ENCODE data around the gene SLC29A1.

The SLC29A1 gene

GRCh38 chr6:44253307-44254101 lies 30.1 kb downstream of the SLC29A1 start:
- H3K36me3 ChIP-seq (ENCODE audit: insufficient read depth, low read length): peaks cover 73% of the 10 kb centered on the region
- H3K27ac ChIP-seq (ENCODE audit: low read length): no peak overlapping the region
- H3K4me1 ChIP-seq (ENCODE audit: insufficient read depth, low read length): peaks cover 68% of the 10 kb centered on the region
- H3K4me3 ChIP-seq (ENCODE audit: low read depth in 1 of 2, low read length in 2 of 2): no peak overlapping the region
- ATAC-seq (ENCODE audit: insufficient read depth, low read depth): peak; percentile 50
- H3K9me3 ChIP-seq (ENCODE audit: insufficient read depth, low read length, severe bottlenecking): no peaks in the 10 kb centered on the region
- peaks cover 46% of the 10 kb centered on the region for H3K79me2 ChIP-seq (ENCODE audit: insufficient read depth, low read length)
- H3K9ac ChIP-seq (ENCODE audit: low read depth, low read length): no peak overlapping the region
- H4K20me1 ChIP-seq (ENCODE audit: insufficient read depth, low read length): peaks cover 58% of the 10 kb centered on the region
- peak overlapping the region; percentile 20; the same call in 1 of the 2 replicates for H3K4me2 ChIP-seq (ENCODE audit: insufficient read depth, low read length)
- TF ChIP-seq CTCF (IDR thresholded peaks at IDR 0.05; ENCODE audit: borderline replicate concordance, extremely low read depth, low read length, poor library complexity, severe bottlenecking) (peak; percentile 62), EZH2 (IDR thresholded peaks at IDR 0.05; ENCODE audit: borderline replicate concordance, low read depth, low read length, severe bottlenecking) (no peak)
- H3K27me3 ChIP-seq (ENCODE audit: insufficient read depth, low read length, poor library complexity): no peaks in the 10 kb centered on the region
- DNase-seq: peak; percentile 70
- H2AFZ ChIP-seq (ENCODE audit: low read depth, low read length): no peak overlapping the region

- TF ChIP-seq EZH2 (IDR thresholded peaks at IDR 0.05; ENCODE audit: borderline replicate concordance, low read depth, low read length, severe bottlenecking): no peak
- TF ChIP-seq CTCF (IDR thresholded peaks at IDR 0.05; ENCODE audit: borderline replicate concordance, extremely low read depth, low read length, poor library complexity, severe bottlenecking): no peak
- no peak overlapping the region for H3K9ac ChIP-seq (ENCODE audit: low read depth, low read length)
- H3K4me3 ChIP-seq (ENCODE audit: low read depth in 1 of 2, low read length in 2 of 2): no peak overlapping the region
- peaks cover 49% of the 10 kb centered on the region for H4K20me1 ChIP-seq (ENCODE audit: insufficient read depth, low read length)
- ATAC-seq (ENCODE audit: insufficient read depth, low read depth) (peak; percentile 3; the same call in 2 of the 3 replicates), DNase-seq (no peak)
- H3K4me1 ChIP-seq (ENCODE audit: insufficient read depth, low read length): peaks cover 58% of the 10 kb centered on the region
- H3K9me3 ChIP-seq (ENCODE audit: insufficient read depth, low read length, severe bottlenecking): no peaks in the 10 kb centered on the region
- no peak overlapping the region for H2AFZ ChIP-seq (ENCODE audit: low read depth, low read length)
- H3K27ac ChIP-seq (ENCODE audit: low read length): no peak overlapping the region
- peaks cover 37% of the 10 kb centered on the region for H3K79me2 ChIP-seq (ENCODE audit: insufficient read depth, low read length)
- peak overlapping the region; percentile 92; the same call in 1 of the 2 replicates for H3K4me2 ChIP-seq (ENCODE audit: insufficient read depth, low read length)
- no peaks in the 10 kb centered on the region for H3K27me3 ChIP-seq (ENCODE audit: insufficient read depth, low read length, poor library complexity)
- peaks cover 72% of the 10 kb centered on the region for H3K36me3 ChIP-seq (ENCODE audit: insufficient read depth, low read length)
Measured at GRCh38 chr6:44254191-44255104, 31.1 kb downstream of the SLC29A1 start.

- peak; percentile 25 for DNase-seq
- H3K27me3 ChIP-seq (ENCODE audit: insufficient read depth, low read length, poor library complexity): no peaks in the 10 kb centered on the region
- H3K4me3 ChIP-seq (ENCODE audit: low read depth in 1 of 2, low read length in 2 of 2): peak overlapping the region in 1 of 2 experiments; percentile 96; a peak in 1 of 4 replicates
Measured at GRCh38 chr6:44255105-44255808, 31.9 kb downstream of the SLC29A1 start.

More at GRCh38 chr6:44255105-44255808, 31.9 kb downstream of the SLC29A1 start:
- peaks cover 29% of the 10 kb centered on the region for H3K79me2 ChIP-seq (ENCODE audit: insufficient read depth, low read length)
- H4K20me1 ChIP-seq (ENCODE audit: insufficient read depth, low read length): peaks cover 41% of the 10 kb centered on the region; the same call in 1 of the 2 replicates
- no peak overlapping the region for H2AFZ ChIP-seq (ENCODE audit: low read depth, low read length)
- no peak for TF ChIP-seq EZH2 (IDR thresholded peaks at IDR 0.05; ENCODE audit: borderline replicate concordance, low read depth, low read length, severe bottlenecking)
- TF ChIP-seq CTCF (IDR thresholded peaks at IDR 0.05; ENCODE audit: borderline replicate concordance, extremely low read depth, low read length, poor library complexity, severe bottlenecking): no peak
- H3K27ac ChIP-seq (ENCODE audit: low read length): no peak overlapping the region; the same call in 1 of the 2 replicates
- H3K4me2 ChIP-seq (ENCODE audit: insufficient read depth, low read length): peak overlapping the region; percentile 92; the same call in 1 of the 2 replicates
- no peaks in the 10 kb centered on the region for H3K9me3 ChIP-seq (ENCODE audit: insufficient read depth, low read length, severe bottlenecking)
- ATAC-seq (ENCODE audit: insufficient read depth, low read depth): peak; percentile 4; the same call in 2 of the 3 replicates
- peak overlapping the region; percentile 88; the same call in 1 of the 2 replicates for H3K9ac ChIP-seq (ENCODE audit: low read depth, low read length)
- H3K36me3 ChIP-seq (ENCODE audit: insufficient read depth, low read length): peaks cover 72% of the 10 kb centered on the region
- peaks cover 50% of the 10 kb centered on the region for H3K4me1 ChIP-seq (ENCODE audit: insufficient read depth, low read length)

All from DND-41 (cell line).